RWPE2 (cell line): ENCODE measurements around the gene FRMPD2.
"Not testable (repeated sequence)": the region's sequence is repeated elsewhere in the genome, so short reads cannot be mapped to it uniquely, and the experiment has no call there.

Experiments
- ATAC-seq: fragments of 200-7000 bp; cut with Tn5 transposase; 3 replicates; pipeline ENCODE4 v1.9.1; 2021; ENCODE audit warnings: low read depth
- DNase-seq: peaks from one replicate; pipeline ENCODE4 v3.0.0-alpha.2; 2020; ENCODE audit warnings: low spot score
- H3K27ac ChIP-seq: fragments of 450-650 bp; 2 replicates; pipeline ENCODE4 v1.5.1; 2017; ENCODE audit warnings: mild to moderate bottlenecking; ENCODE audit not compliant: poor library complexity, severe bottlenecking
- H3K27me3 ChIP-seq: fragments of 250-450 bp; sonication (Bioruptor Pico); 2 replicates; pipeline ENCODE4 v1.5.1; 2021; ENCODE audit warnings: mild to moderate bottlenecking, moderate library complexity; ENCODE audit not compliant: insufficient read depth, poor library complexity, severe bottlenecking
- H3K36me3 ChIP-seq: fragments of 250-450 bp; sonication (Bioruptor Pico); 2 replicates; pipeline ENCODE4 v1.5.1; 2020; ENCODE audit warnings: low read depth, mild to moderate bottlenecking, moderate library complexity
- H3K4me1 ChIP-seq: fragments of 250-450 bp; sonication (Bioruptor Pico); 2 replicates; pipeline ENCODE4 v1.5.1; 2021; ENCODE audit warnings: mild to moderate bottlenecking, moderate library complexity; ENCODE audit not compliant: insufficient read depth, poor library complexity, severe bottlenecking
- H3K4me3 ChIP-seq: fragments of 250-450 bp; sonication (Bioruptor Pico); 2 replicates; pipeline ENCODE4 v1.5.1; 2021; ENCODE audit warnings: mild to moderate bottlenecking, moderate library complexity; ENCODE audit not compliant: severe bottlenecking
- H3K9me3 ChIP-seq: fragments of 250-450 bp; sonication (Bioruptor Pico); 2 replicates; pipeline ENCODE4 v1.5.1; 2021; ENCODE audit warnings: mild to moderate bottlenecking, moderate library complexity; ENCODE audit not compliant: severe bottlenecking
- TF ChIP-seq, protein P1 (sequence below): fragments of 450-650 bp; IDR thresholded peaks from one replicate; pipeline ENCODE4 v1.5.1; 2017; ENCODE audit warnings: mild to moderate bottlenecking, moderate library complexity; ENCODE audit not compliant: poor library complexity, severe bottlenecking

The FRMPD2 gene

DNA sequence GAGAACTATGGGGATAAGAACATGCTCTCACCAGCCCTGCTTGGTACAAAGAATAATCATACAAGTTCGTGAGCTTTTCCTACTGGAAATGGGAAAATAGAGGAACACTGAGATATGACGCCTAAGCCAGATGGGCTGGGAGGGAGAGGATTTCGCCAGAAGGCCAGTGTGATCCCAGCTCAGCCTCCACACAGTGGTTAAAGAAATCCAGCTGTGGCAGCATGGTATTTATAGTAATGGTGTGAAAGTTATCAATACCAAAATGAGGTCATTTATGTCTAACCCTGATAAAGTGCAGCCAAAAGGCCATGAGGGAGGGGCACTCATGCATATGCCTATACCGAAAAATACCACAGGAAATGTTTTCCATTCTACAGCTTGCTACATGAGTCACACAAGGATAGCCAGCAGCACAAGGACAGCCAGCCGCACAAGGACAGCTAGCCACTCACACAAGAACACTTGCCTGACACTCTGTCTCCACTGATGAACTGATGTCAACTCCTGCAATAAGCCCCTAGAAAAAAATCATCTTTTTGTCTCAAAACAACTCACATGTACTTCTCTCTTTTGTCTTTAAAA is 49.4 kb downstream of the FRMPD2 start:
- peaks cover 6% of the 10 kb centered on the region for H3K27me3 ChIP-seq
- no peak for ATAC-seq
- no peaks in the 10 kb centered on the region for H3K36me3 ChIP-seq
- no peak overlapping the region for H3K27ac ChIP-seq
- H3K4me1 ChIP-seq = no peaks in the 10 kb centered on the region
- H3K4me3 ChIP-seq = no peak overlapping the region
- TF ChIP-seq, protein P1, sequence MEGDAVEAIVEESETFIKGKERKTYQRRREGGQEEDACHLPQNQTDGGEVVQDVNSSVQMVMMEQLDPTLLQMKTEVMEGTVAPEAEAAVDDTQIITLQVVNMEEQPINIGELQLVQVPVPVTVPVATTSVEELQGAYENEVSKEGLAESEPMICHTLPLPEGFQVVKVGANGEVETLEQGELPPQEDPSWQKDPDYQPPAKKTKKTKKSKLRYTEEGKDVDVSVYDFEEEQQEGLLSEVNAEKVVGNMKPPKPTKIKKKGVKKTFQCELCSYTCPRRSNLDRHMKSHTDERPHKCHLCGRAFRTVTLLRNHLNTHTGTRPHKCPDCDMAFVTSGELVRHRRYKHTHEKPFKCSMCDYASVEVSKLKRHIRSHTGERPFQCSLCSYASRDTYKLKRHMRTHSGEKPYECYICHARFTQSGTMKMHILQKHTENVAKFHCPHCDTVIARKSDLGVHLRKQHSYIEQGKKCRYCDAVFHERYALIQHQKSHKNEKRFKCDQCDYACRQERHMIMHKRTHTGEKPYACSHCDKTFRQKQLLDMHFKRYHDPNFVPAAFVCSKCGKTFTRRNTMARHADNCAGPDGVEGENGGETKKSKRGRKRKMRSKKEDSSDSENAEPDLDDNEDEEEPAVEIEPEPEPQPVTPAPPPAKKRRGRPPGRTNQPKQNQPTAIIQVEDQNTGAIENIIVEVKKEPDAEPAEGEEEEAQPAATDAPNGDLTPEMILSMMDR = no peak
- no peaks in the 10 kb centered on the region for H3K9me3 ChIP-seq
- no peak for DNase-seq

DNA sequence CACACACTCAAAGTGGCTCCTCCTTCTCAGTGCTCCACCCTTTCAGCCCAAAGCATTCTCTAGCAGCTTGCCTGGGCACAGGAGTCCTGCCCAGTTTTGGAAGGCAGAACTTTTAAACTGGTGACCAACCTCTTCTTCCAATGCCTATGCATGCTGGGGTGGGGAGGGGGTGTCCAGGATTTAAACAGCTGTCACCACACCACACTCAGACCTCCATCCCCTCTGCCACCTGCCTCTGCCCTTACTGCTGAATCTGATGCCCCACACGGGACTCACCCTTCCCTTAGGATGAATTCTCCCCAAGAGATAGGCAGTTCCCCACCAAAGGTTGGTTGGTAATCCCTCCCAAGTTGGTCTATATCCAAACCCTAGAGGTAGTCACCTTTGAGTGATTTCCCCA is 50.2 kb downstream of the FRMPD2 start:
- TF ChIP-seq, protein P1 = no peak
- Histone ChIP-seq H3K9me3 (no peaks in the 10 kb centered on the region), H3K27me3 (peaks cover 5% of the 10 kb centered on the region), H3K4me3 (no peak overlapping the region), H3K27ac (no peak overlapping the region), H3K36me3 (no peaks in the 10 kb centered on the region), H3K4me1 (no peaks in the 10 kb centered on the region)
- no peak for ATAC-seq
- DNase-seq = no peak

DNA sequence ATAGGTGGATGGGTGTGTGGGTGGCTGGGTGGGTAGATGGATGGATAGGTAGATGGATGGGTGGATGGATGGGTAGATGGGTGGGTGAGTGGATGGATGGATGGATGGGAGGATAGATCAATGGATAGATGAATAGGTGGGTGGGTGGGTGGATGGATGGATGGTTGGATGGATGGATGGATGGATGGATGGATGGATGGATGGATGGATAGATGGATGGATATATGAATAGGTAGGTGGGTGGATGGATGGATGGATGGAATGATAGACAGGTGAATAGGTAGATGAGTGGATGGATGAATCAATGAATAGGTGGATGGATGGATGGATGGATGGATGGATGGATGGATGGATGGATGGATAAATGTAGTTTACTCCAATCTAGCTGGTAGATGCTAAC is 52.7 kb downstream of the FRMPD2 start:
- H3K9me3 ChIP-seq = no peaks in the 10 kb centered on the region
- ATAC-seq = no peak
- DNase-seq = no peak
- TF ChIP-seq, protein P1 = no peak
- no peaks in the 10 kb centered on the region for H3K27me3 ChIP-seq
- no peaks in the 10 kb centered on the region for H3K36me3 ChIP-seq
- no peak overlapping the region for H3K27ac ChIP-seq
- no peaks in the 10 kb centered on the region for H3K4me1 ChIP-seq
- no peak overlapping the region for H3K4me3 ChIP-seq

DNA sequence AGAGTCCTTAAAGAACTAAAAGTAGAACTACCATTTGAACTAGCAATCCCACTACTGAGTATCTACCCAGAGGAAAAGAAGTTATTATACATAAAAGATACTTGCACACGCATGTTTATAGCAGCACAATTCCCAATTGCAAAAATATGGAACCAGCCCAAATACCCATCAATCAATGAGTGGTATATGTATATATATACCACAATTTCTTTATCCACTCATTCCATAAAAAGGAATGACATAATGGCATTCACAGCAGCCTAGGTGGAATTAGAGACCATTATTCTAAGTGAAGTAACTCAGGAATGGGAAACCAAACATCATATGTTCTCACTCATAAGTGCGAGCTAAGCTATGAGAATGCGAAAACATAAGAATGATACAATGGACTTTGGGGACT is 53.5 kb downstream of the FRMPD2 start:
- not testable (repeated sequence) for H3K4me1 ChIP-seq, H3K27me3 ChIP-seq, H3K27ac ChIP-seq, H3K4me3 ChIP-seq, H3K9me3 ChIP-seq, H3K36me3 ChIP-seq, ATAC-seq, DNase-seq

DNA sequence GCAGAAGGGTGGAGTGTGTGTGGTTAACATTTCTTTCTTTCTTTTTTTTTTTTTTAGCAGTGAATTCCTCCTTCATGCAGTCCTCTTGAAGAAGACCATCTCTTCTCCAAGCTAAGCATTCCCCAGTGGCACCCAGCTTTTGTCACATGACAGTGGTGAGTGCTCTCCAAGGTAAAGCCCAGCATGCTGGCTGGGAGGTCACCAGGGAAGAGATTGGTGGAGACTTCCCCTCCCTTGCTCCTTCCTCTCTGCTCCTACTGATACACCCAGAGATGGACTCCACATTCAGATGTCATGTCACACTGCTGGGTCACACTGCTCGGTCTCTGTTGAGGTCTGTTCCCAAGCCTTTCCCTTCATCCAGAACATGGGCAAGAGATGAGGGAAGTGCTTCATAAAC is 55.3 kb downstream of the FRMPD2 start:
- Histone ChIP-seq H3K36me3 (no peaks in the 10 kb centered on the region), H3K4me3 (no peak overlapping the region), H3K27me3 (no peaks in the 10 kb centered on the region), H3K9me3 (no peaks in the 10 kb centered on the region), H3K4me1 (no peaks in the 10 kb centered on the region), H3K27ac (no peak overlapping the region)
- TF ChIP-seq, protein P1 = no peak
- no peak for DNase-seq
- ATAC-seq = no peak
